ENCODE data around the gene FCN3.

FCN3 gene

GRCh38 chr1:27338751-27339150 is 35.9 kb downstream of the FCN3 start:
- no peak for TF ChIP-seq TAF1 (IDR thresholded peaks at IDR 0.05; ENCODE audit: borderline replicate concordance, insufficient read depth, low read length)

DNA sequence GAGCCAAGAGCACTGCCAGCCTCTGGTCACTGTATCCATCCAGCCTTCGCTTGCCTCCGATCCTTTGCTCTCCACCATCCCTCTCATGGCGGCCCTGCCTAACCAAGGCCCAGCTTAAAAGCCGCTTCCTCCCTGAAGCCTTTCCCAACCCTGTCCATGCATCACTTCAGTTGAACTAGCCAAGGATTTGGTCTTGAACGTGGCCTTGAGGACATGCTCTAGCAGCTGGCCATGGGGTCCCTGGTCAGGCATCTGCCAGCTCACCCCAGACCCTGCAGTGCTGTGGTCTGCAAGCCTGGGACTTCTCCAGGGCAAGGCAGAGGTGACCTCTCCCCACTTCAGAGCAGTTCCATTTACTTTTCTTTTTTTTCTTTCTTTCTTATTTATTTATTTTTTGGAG is 37.9 kb downstream of the FCN3 start:
- no peak for TF ChIP-seq POLR2AphosphoS5 (IDR thresholded peaks at IDR 0.05; ENCODE audit: low read depth, low read length)
- TF ChIP-seq, protein P1, sequence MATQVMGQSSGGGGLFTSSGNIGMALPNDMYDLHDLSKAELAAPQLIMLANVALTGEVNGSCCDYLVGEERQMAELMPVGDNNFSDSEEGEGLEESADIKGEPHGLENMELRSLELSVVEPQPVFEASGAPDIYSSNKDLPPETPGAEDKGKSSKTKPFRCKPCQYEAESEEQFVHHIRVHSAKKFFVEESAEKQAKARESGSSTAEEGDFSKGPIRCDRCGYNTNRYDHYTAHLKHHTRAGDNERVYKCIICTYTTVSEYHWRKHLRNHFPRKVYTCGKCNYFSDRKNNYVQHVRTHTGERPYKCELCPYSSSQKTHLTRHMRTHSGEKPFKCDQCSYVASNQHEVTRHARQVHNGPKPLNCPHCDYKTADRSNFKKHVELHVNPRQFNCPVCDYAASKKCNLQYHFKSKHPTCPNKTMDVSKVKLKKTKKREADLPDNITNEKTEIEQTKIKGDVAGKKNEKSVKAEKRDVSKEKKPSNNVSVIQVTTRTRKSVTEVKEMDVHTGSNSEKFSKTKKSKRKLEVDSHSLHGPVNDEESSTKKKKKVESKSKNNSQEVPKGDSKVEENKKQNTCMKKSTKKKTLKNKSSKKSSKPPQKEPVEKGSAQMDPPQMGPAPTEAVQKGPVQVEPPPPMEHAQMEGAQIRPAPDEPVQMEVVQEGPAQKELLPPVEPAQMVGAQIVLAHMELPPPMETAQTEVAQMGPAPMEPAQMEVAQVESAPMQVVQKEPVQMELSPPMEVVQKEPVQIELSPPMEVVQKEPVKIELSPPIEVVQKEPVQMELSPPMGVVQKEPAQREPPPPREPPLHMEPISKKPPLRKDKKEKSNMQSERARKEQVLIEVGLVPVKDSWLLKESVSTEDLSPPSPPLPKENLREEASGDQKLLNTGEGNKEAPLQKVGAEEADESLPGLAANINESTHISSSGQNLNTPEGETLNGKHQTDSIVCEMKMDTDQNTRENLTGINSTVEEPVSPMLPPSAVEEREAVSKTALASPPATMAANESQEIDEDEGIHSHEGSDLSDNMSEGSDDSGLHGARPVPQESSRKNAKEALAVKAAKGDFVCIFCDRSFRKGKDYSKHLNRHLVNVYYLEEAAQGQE (IDR thresholded peaks at IDR 0.05; ENCODE audit: insufficient read depth in 1 of 2, low read depth in 2 of 2, low read length in 2 of 2): no peak
- no peak for TF ChIP-seq TAF1 (IDR thresholded peaks at IDR 0.05; ENCODE audit: borderline replicate concordance, insufficient read depth, low read length)
- no peak for TF ChIP-seq SIN3A (IDR thresholded peaks at IDR 0.05; ENCODE audit: borderline replicate concordance, insufficient read depth, low read length)
- TF ChIP-seq FOXP2 (optimal IDR thresholded peaks at IDR 0.05; ENCODE audit: borderline replicate concordance, extremely low read depth, extremely low read length, insufficient read depth): no peak

DNA sequence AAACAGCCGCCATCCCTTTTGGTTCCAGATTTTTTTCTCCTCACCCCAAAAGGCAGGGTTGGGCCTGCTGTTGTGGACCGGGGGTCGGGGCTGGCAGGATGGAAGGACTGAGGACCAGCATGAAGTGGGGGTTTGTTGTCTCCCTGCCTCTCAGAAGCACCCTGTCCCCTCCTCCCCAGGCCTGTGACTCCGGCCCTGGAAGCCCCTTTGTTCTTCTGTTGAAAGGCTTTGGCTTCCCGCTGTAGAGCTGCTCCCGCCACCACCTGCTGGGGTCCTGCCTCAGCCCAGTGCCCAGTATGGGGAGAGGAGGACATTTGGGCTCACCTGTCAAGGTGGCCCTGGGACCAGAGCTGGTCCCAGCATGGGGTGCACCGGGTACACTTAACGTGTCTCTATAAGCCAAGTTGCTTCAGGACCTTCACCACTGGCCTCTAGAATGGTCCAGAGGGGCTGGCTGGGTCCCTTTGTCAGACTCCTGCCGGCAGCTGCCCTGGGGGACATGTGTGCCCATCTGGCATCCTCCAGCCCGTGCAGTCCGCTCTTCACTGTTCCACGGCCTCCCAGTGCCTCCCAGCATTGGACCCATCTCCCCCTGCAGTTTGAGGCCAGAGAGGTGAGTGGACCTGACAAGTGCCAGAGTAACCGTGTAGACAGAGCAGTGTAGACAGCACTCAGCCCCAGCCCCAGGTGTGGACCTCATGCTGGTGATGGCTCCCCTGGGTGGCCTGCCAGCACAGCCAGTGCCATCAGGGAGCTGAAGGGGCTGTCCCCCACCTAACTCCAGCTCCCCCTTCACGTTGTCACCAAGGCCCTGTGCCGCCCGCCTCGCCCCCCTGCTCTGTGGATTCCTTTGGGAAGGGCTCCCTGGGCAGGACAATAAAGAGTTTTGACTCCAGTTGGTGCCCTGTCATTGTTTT is 38.9 kb downstream of the FCN3 start:
- TF ChIP-seq TAF1 (IDR thresholded peaks at IDR 0.05; ENCODE audit: borderline replicate concordance, insufficient read depth, low read length): no peak

DNA sequence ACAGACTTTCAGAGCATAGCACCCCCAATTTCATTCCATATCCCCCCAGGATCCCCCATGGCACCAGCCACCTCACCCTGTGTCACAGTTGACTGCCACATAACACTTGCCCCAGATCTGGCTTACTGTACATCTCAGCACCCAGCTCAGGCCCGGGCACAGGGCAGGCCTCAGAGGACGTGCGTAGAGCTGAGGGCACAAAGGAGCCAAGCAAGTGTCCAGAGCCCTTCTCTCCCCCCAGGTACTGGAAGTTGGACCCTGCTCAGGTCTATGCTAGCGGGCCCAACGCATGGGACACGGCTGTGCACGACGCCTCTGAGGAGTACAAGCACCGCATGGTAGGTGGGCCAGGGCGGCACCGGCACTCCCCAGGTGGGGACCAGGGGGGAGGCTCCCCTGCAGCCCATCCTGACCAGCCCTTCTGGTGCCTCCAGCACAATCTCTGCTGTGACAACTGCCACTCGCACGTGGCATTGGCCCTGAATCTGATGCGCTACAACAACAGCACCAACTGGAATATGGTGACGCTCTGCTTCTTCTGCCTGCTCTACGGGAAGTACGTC is 40.8 kb downstream of the FCN3 start:
- TF ChIP-seq POLR2AphosphoS5 (IDR thresholded peaks at IDR 0.05; ENCODE audit: low read depth, low read length): no peak
- TF ChIP-seq FOXP2 (optimal IDR thresholded peaks at IDR 0.05; ENCODE audit: borderline replicate concordance, extremely low read depth, extremely low read length, insufficient read depth): no peak
- no peak for TF ChIP-seq TAF1 (IDR thresholded peaks at IDR 0.05; ENCODE audit: borderline replicate concordance, insufficient read depth, low read length)
- TF ChIP-seq, protein P1 (IDR thresholded peaks at IDR 0.05; ENCODE audit: insufficient read depth in 1 of 2, low read depth in 2 of 2, low read length in 2 of 2): no peak
- no peak for TF ChIP-seq SIN3A (IDR thresholded peaks at IDR 0.05; ENCODE audit: borderline replicate concordance, insufficient read depth, low read length)

GRCh38 chr1:27332536-27333281 is 41.9 kb downstream of the FCN3 start:
- TF ChIP-seq SIN3A (IDR thresholded peaks at IDR 0.05; ENCODE audit: borderline replicate concordance, insufficient read depth, low read length) (no peak), POLR2AphosphoS5 (IDR thresholded peaks at IDR 0.05; ENCODE audit: low read depth, low read length) (no peak), FOXP2 (optimal IDR thresholded peaks at IDR 0.05; ENCODE audit: borderline replicate concordance, extremely low read depth, extremely low read length, insufficient read depth) (no peak)

DNA sequence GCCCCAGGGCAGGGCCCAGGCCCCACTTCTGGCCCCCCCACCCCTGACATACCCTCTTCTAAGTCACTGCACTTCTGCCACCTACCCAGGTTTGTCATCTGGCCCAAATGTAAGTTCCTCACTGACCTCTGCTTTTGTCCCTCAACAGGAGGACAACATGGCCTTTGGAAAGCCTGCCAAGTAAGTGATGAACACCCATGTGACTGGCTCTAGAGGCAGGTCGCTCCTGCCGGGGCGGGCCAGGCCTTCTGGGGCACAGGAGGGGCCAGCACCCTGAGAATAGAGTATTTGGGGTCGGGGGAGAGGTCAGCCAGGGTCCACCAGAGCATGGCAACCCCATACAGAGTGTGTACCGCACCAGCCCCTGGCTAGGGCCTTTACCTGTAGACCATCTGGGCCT is 42.7 kb downstream of the FCN3 start:
- no peak for TF ChIP-seq SIN3A (IDR thresholded peaks at IDR 0.05; ENCODE audit: borderline replicate concordance, insufficient read depth, low read length)
- TF ChIP-seq POLR2AphosphoS5 (IDR thresholded peaks at IDR 0.05; ENCODE audit: low read depth, low read length): no peak
- TF ChIP-seq, protein P1 (IDR thresholded peaks at IDR 0.05; ENCODE audit: insufficient read depth in 1 of 2, low read depth in 2 of 2, low read length in 2 of 2): no peak
- TF ChIP-seq FOXP2 (optimal IDR thresholded peaks at IDR 0.05; ENCODE audit: borderline replicate concordance, extremely low read depth, extremely low read length, insufficient read depth): no peak
- no peak for TF ChIP-seq TAF1 (IDR thresholded peaks at IDR 0.05; ENCODE audit: borderline replicate concordance, insufficient read depth, low read length)

Measured in PFSK-1 (cell line).